GM20000 (cell line): ENCODE results near the gene SARDH.

Experiments
- DNase-seq: peaks from one replicate; pipeline ENCODE4 v3.0.0; 2012; ENCODE audit warnings: low spot score
- CTCF ChIP-seq: IDR thresholded peaks from 2 replicates; pipeline ENCODE4 v1.5.1; 2012; ENCODE audit warnings: mild to moderate bottlenecking, control low read depth; ENCODE audit errors: extremely low read depth, missing control alignments

The SARDH gene, protein sequence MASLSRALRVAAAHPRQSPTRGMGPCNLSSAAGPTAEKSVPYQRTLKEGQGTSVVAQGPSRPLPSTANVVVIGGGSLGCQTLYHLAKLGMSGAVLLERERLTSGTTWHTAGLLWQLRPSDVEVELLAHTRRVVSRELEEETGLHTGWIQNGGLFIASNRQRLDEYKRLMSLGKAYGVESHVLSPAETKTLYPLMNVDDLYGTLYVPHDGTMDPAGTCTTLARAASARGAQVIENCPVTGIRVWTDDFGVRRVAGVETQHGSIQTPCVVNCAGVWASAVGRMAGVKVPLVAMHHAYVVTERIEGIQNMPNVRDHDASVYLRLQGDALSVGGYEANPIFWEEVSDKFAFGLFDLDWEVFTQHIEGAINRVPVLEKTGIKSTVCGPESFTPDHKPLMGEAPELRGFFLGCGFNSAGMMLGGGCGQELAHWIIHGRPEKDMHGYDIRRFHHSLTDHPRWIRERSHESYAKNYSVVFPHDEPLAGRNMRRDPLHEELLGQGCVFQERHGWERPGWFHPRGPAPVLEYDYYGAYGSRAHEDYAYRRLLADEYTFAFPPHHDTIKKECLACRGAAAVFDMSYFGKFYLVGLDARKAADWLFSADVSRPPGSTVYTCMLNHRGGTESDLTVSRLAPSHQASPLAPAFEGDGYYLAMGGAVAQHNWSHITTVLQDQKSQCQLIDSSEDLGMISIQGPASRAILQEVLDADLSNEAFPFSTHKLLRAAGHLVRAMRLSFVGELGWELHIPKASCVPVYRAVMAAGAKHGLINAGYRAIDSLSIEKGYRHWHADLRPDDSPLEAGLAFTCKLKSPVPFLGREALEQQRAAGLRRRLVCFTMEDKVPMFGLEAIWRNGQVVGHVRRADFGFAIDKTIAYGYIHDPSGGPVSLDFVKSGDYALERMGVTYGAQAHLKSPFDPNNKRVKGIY

DNA sequence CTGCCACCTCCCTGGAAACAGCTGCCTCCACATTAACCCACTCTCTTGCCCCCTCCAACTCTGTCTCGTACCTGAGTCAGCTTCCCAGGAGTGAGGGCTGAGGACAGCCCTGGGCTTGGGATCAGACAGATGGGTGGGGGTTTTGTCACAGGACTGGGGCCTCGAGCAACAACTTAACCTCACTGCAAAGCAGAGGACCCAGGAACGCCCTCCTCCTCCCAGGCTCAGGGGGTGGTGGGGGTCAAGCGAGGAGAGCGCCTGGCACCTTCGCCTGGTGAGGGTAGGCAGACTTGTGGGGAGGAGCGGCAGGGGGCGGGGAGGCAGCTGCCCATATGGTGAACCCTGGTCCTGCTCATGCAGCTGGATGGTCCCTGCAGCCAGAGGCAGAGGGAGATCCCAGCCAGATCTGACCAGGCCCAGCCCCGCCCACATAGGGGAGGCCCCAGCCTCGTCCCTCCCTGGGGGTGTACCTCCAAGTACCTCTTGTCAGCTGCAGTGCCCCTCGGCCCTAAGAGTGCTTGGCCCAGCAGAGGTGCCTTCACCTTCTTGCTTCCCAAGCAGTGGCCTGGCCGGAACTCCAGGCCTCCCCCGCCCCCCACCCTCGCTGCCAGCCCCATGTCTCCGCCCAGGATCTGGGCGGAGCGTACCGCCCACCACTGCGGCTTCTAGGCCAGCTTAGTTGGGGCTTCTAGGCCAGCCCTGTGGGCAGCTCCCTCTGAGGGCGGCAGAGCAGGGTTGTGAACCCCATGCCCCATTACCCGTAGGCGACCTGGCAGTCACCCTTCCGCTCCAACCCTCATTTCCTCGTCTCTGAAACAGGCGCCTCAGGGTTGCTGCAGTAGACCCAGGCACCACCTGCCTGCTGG lies at the start of gene SARDH:
SARDH (minus strand) TSS at position 579 of the 866 bp plus-strand sequence. CDS start 4,179 bp downstream, outside the sequence.
- peak; percentile 82 for DNase-seq
- TF ChIP-seq CTCF: no peak

- DNase-seq: peak; percentile 94
- TF ChIP-seq CTCF: no peak
Observed at GRCh38 chr9:133787754-133788025, 49.5 kb upstream of the SARDH start.

GRCh38 chr9:133786907-133787753 lies 49.0 kb upstream of the SARDH start:
- no peak for TF ChIP-seq CTCF
- DNase-seq: no peak

GRCh38 chr9:133786371-133786753 lies 48.2 kb upstream of the SARDH start:
- DNase-seq: peak; percentile 80
- TF ChIP-seq CTCF: no peak

- TF ChIP-seq CTCF: no peak
- no peak for DNase-seq
Observed at GRCh38 chr9:133785753-133786370, 47.7 kb upstream of the SARDH start.
